ENCODE data around the gene NUCKS1.

DNA sequence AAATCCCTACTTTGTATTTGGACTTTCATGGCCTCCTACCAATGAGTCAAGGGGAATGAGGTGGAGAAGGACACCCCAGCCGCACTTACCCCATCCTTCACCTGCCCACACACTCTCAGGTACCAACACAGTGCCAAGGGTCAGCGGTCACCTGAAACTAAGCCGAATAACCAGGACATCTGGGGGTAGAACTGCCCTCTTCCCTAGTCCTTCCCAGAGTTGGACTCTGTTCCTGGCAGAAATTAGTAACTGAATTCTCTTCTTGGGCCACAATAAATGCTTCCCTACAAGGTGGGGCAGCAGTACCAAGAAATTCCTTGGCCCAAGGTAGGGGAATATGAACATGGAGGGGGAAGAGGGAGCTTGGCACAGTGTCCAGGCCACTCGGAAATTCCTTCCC is 77.0 kb downstream of the NUCKS1 start:
- TF ChIP-seq, protein P1, sequence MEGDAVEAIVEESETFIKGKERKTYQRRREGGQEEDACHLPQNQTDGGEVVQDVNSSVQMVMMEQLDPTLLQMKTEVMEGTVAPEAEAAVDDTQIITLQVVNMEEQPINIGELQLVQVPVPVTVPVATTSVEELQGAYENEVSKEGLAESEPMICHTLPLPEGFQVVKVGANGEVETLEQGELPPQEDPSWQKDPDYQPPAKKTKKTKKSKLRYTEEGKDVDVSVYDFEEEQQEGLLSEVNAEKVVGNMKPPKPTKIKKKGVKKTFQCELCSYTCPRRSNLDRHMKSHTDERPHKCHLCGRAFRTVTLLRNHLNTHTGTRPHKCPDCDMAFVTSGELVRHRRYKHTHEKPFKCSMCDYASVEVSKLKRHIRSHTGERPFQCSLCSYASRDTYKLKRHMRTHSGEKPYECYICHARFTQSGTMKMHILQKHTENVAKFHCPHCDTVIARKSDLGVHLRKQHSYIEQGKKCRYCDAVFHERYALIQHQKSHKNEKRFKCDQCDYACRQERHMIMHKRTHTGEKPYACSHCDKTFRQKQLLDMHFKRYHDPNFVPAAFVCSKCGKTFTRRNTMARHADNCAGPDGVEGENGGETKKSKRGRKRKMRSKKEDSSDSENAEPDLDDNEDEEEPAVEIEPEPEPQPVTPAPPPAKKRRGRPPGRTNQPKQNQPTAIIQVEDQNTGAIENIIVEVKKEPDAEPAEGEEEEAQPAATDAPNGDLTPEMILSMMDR (IDR thresholded peaks at IDR 0.05; ENCODE audit: insufficient read depth, low read length, poor library complexity, severe bottlenecking) = no peak
- no peak for TF ChIP-seq EZH2phosphoT487 (conservative IDR thresholded peaks at IDR 0.05; ENCODE audit: low read length)
